GM19397 (cell line): ENCODE data around the gene SLC22A13.
"Not testable (repeated sequence)": the region's sequence is repeated elsewhere in the genome, so short reads cannot be mapped to it uniquely, and the experiment has no call there.

ENCODE experiments used
- ATAC-seq: cut with Tn5 transposase; IDR thresholded peaks from one replicate; pipeline ENCODE4 v1.9.1; 2021; ENCODE audit warnings: mild to moderate bottlenecking, moderate library complexity; ENCODE audit not compliant: unreplicated experiment

SLC22A13 gene

DNA sequence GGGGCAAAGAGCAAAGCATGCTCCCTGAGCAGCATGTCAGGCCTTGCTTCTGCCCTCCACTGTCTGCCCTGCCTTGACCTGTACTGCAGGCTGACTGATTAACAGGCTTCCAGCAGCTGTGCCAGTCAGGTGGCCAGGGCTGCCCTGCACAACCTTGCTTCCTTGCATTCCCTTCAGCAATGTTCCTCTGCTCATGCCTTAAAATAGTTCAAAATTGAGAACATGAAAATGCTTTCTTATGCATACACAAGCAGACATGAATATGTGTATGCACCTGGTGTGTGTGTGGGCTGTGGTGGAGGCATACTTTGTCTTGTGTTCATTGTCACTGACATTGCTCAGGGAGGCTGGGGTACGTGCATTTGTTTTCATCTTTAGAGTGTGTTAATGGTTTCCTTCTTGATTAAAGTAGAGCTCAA lies 1.2 kb upstream of the SLC22A13 start:
- no peak for ATAC-seq

DNA sequence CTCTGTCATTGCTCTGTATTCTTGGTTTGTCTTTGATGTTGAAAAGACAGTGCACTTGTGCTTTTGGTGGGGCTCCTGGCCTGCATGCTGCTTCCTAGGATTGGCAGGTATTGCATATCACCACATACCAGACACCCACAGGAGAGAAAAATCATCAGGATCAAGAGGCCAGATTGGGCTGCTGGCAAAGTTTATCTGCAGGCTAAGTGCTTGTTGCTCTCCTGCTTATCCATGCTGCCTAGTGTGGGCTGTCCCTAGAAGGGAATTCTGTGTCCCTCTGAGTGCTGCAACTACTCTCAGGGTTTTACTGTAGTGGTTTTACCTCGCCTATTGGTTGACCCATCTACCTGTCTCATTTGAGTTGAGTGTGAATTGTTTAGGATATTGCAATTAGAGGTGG lies 833 bp upstream of the SLC22A13 start:
- no peak for ATAC-seq

DNA sequence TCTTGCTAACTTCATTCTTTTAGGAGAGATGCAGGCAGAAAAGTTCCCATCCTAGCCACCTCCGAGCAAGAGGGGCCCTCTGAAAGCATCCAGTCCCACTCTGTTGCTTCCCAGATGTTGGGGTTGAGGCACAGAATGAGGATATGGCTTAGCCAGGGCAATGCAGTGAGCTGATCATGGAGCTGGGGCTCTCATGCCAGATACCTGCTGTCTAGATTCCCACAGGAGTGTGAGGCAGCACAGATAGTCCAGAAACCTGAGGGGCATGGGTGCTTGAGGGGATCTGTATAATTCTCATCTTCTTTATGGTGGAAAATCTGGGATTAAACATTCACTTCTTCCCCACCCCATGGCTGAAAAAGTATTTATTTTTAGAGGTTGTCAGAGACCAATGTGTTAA lies 1.2 kb downstream of the SLC22A13 start:
- no peak for ATAC-seq

DNA sequence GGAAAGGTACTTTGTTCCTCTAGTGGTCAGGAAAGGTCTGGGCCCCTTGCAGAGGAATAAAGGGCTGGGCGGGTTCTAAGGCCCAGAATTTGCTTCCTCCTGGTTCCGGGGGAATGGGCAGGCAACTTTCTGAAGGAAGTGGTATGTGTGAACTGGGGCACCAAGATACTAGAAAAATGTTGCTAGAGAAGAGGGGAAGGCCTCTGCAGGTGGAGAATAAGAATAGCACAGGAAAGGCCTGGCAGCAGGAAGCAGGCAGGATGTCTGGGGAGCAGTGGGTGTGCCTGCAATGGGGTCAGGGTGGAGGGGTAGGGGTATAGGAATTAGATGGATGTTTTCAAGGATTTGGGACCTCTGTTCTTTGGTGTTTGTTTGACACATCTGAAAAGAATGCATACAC lies 2.0 kb downstream of the SLC22A13 start:
- no peak for ATAC-seq

DNA sequence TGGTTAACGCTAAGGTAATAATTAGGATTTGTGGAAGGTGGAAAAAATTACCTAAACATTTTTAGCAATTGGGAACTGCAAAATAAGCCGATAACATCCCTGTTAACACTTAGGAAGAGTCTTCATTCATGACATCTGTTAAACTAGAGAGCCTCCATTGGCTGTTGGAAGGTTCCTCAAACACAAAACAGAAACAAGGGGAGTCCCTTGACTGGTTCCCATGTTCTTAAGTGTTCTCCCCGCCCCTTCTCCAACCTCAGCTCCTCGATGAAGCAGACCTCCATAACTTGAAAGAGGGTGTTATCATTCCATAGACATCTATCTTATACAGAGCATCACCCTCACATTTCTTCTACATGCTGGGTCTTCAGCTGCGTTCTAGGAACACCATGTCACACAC lies 2.5 kb downstream of the SLC22A13 start:
- no peak for ATAC-seq

DNA sequence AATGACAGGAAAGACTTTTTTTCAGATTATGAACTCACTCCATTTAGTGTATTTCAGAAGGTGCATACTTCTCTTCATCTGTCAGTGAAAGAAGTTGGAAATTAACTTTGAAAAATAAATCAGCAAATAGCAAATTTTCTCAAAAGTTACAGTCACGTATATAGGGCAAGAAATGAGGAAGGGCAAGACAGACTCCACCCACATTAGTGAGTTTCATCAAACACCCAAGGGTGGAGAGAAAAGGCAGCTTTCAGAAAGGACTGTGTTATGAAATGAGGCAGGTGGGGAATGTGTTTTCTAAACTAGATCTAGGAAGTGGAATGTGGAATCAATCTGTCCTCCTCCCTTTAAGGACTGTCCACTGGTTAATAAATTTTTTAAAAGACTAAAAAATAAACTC lies 2.9 kb downstream of the SLC22A13 start:
- peak; percentile 42 for ATAC-seq

DNA sequence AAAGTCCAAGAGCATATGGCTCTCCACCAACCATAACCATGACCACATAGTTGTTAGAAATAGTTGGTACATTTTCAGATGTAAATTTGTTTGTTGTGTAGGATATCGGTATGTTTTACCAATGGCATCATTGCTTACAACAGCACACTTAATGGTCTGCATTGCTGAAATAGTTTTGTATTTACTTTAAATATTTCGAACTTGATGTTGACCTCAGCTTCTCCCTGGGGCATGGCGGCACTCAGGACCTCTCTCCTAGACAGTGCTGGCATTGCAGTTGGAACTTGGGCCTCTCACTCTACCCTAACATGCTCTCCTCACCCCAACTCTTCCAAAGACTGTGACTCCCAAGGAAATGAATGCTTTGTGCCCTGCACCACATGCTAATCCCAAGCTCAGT lies 5.0 kb downstream of the SLC22A13 start:
- ATAC-seq: no peak

DNA sequence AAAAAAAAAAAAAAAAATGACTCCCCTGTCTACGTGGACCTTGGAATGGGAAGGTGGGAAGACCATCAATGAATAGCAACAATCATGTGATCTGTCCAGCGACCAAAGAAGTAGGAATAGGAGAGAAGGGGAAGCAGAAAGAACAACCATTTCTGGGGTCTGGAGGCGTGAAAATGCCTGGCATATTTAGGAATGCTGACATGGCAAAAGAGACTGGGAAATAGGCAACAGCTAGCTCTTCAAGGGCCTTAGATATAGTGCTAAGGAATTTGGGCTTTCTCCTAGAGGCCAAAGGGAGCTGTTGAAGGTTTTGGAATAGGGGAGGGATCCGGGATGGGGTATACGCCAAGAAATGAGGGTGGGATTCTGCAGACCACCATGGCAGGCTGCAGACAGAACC lies 5.9 kb downstream of the SLC22A13 start:
- ATAC-seq: no peak

DNA sequence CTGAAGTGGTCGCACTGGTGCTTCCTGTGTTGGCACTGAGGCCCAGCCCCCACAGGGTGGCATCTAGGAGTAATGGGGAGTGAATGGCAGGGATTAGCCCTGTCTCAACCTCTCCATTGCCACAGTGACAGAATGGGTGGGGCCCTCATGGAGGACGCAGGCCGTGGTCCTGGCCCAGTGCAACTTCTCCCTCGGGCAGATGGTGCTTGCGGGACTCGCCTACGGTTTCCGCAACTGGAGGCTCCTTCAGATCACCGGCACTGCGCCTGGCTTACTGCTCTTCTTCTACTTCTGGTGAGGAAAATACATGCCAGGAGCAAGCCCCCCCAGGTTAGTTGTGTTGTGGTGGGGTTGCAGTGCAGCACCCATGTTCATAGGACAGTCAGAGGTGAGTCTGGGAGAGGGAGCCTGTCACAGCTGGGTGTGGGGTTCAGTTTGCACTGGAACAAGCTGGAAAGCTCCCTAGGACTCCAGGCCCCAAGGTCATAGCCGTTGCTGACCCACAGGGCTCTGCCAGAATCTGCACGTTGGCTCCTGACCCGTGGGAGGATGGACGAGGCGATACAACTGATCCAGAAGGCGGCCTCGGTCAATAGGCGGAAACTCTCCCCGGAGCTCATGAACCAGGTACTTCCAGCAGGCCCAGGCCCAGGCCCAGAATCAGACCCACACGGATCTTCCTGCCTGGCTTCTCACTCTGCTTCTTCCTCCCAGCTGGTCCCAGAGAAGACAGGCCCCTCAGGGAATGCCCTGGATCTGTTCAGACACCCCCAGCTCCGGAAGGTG lies 9.4 kb downstream of the SLC22A13 start:
- ATAC-seq: no peak

DNA sequence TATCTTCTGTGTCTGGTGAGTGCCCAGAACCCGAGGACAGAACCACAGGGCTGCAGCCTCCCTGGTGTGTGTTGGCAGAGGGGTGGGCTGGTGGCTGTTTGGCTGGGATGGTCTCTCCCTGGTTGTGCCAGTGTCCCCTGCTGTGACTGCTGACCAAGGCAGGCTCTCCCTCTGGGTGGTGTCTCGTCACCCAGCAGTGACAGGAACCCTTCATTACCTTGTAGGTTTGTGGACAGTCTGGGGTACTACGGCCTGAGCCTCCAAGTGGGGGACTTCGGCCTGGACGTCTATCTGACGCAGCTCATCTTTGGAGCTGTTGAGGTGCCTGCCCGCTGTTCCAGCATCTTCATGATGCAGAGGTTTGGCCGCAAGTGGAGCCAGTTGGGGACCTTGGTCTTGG lies 10.0 kb downstream of the SLC22A13 start:
- ATAC-seq: no peak

DNA sequence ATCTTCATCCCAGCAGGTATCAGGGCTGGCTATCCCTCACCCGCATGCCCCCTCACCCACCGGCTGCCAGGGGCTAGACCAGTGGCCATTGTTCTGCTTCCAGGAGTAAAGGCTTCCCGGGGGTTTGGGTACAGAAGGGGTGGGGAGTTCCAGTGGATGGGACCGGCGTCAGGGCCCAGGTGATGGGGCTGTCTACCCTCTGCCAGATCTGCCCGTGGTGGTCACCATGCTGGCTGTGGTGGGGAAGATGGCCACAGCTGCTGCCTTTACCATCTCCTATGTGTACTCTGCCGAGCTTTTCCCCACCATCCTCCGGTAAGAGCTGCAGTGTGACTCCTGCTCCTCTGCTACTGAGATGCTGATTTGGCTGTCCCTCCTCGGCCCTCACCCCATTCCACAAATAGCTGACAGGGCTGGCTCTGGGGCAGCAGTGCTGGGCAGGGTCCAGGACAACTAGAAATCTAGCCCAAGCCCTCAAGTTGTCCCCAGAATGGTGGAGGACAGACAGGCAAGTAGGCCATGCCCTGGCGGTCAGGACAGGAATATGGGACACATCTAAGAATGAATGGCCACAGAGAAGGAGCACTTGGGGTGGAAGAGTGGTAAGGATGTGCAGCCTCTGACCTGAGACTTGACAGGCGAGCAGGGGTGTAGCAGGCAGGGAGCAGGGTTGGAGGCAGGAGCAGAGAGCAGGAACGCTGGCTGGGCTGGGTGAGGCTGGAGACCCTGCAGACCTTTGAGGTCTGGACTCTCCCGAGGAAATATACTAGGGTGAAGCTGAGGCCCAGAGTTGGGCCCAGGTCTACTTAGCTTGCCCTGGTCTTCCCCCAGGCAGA lies 10.7 kb downstream of the SLC22A13 start:
- ATAC-seq: no peak

DNA sequence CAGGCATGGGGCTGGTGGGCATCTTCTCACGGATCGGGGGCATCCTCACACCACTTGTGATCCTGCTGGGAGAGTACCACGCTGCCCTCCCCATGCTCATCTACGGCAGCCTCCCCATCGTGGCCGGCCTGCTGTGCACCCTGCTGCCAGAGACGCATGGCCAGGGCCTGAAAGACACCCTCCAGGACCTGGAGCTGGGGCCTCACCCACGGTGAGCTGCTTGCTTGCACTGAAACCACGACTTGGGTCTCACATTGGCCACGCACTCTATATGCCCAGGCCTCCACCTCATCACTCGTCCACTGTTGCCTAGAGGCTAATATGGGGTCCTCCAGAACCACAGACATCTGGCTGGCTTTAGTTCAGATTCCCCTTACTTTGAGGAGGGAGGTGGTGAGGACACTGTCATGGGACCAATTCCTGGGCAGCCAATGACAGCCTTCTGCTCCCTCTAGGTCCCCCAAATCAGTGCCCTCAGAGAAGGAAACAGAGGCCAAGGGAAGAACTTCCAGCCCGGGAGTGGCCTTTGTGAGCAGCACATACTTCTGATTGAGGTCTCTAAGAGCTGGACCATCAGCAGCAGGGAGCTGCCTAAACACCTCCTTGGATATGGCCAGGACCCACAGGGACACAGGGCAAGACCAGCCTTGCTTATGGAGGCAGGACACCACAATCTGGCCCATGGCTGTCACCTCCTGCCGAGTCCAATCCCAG lies 11.5 kb downstream of the SLC22A13 start:
- no peak for ATAC-seq

DNA sequence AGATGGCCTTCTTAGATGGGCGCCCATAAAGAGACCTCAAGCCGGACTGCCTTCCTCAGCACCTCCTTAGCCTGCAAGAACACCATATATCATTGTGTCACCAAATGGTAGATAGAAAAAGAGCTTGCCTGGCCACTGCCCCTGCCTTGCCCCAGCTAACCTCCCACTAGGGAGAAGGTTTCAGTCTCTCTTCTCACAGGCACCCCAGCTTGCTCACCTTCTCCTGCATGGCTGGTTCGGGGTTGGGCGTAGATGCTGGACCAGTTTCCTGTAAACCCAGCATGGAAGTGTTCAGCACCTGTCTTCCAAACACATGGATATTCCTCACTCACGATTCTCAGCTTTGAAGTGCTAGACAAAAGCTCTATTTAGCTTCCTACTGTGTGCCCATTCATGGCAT lies 13.2 kb downstream of the SLC22A13 start:
- no peak for ATAC-seq

DNA sequence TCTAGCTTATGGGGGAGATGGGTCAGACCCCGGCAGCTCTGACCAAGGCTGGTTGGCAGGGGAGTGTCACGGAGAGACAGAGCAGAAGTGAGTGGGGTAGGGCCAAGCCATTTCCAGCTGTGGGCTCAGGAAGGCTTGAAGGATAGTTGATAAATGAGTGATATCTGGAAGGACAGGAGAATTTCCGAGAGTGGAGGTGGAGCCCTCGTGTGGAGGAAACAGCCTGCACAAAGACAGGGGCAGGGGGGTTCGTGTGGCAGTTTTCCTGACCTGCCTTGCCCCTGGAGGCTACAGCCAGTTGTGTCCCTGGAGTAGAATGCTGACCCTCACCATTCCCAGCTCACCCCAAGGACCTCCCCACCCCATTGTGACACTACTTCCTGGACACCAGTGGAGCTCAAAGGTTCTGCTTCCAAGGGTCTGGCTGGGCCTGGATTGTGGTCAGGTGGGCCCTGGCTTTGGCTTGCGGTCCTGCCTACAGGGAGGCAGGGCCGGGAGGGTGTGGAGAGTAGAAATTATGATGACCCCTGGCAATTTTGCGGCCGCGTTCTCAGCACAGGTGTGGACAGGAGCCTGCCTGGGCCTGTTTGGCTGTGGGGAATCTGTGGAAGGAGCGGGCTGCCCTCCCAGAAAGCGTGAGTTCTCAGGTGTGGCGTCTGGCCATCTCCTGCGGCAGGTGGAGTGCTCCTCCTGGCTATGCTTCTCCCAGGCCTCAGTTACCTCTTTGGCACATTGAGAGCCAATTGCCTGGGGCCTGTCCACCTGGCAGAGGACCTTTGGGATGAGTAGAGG lies 16.5 kb downstream of the SLC22A13 start, which contains the start of gene SLC22A14:
Gene SLC22A14 (plus strand): TSS at position 400 of the 792 bp plus-strand sequence. CDS start 23,733 bp downstream, outside the sequence.
- ATAC-seq: no peak

DNA sequence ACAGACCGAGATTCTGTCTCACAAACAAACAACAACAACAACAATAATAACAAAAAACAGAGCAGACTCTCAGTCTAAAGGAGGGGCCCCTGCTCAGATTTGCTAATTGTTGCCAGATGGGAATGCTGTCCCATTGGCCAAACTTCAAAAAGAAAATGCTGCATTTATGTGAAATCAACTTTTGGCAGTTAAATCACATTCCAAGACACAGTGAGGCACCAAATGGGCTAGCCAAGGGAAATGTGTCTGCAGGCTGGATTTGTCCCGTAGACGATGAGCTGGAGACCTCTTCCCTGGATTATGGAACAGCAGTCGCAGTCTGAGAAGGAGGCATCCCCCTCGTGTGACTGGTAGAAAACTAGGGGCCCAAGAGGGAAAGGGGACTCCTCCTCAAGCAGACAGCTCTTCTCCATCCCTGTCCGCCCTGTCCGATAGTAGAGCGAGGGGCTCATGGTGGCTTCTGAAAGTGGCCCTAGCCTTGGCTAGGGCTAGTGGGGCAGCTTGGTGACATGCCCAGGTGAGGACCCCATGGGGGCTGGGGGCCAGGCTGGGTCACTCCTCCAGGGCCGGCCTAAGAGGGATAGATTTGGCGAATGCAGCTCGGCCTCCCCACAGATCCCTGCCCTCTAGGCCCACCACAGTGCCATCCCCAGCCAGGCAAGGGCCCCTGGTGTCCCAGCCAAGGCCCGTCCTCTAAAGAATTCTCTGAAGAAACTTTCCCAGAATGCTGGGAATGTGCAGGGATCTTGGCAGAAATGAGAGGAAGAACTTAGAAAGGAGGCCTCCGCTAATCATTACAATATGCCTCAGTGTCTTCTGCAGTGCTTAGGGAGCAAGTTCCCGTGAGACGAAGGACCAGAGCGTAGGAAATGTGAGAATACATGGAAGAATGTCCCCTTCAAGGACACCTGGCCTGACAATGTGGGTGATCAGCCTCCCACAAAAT lies 18.5 kb downstream of the SLC22A13 start:
- ATAC-seq: no peak

DNA sequence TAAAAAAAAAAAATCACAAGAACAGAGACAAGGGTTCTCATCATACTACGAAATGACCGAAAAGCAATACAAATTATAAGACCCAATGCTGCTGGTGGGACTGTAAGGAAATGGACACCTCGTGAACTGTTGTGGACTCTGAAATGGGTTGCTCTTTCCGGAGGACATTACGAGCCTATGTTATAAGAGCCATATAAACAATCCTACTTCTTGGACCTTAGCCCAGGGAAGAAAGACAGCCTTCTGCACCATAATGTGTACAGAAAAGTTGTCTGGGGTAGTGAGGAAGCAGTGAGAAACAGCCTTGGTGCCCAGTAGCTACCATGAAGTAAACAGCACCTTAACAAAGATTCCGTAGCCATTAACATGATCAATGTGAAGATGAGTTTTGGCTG lies 19.1 kb downstream of the SLC22A13 start:
- no peak for ATAC-seq

DNA sequence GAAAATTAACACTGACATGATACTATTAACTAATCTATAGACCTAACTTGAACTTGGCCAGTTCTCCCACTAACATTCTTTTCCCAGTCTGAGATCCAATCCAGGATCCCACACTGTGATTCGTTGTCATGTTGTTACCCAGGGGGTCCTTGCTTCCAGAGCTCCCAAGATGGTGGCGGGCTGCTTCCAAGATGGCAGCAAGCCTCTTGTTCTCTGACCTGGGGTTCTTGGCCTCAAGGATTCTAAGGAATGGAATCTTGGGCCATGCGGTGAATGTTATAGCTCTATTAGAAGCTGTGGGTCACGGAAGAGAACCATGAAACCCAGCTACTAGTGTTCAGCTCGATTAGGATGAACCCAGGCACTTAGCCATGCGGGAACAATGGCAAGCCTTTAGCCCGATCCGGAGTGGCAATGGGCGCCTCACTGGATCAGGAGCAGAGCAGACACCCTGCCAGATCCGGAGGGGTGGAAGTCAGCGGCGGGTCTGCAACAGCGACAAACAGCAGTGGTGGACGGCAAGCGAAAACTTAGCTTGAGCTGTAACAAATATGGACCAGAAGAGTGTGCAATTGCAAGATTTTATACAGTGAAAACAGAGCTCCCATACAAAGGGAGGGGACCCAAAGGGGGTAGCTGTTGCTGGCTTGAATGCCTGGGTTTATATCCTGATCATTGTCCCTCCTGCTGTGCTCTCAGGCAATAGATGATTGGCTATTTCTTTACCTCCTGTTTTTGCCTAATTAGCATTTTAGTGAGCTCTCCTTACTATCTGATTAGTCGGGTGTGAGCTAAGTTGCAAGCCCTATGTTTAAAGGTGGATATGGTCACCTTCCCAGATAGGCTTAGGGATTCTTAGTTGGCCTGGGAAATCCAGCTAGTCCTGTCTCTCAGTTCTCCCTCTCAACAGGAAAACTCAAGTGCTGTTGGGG lies 23.9 kb downstream of the SLC22A13 start:
- ATAC-seq: not testable (repeated sequence)

DNA sequence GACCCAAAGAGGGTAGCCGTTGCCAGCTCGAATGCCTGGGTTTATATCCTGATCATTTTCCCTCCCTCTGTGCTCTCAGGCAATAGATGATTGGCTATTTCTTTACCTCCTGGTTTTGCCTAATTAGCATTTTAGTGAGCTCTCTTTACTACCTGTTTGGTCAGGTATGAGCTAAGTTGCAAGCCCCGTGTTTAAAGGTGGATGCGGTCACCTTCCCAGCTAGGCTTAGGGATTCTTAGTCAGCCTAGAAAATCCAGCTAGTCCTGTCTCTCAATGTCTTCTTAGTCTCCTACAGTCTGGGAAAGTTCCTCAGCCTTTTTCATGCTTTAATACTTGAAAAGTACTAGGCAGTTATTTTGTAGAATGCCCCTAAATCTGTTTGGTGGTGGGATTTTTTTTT lies 31.4 kb downstream of the SLC22A13 start:
- ATAC-seq: not testable (repeated sequence)
